Tibial nerve (tissue), 4 donors: Measurements from ENCODE around the gene MIPEP.

ENCODE experiments used
- CTCF ChIP-seq, 5 experiments: fragments of 200-600 bp in 3 of 5; fragments of 450-650 bp in 2 of 5; sonication (generic) in 3 of 5; IDR thresholded peaks; one replicate each; pipeline ENCODE4 v1.5.1; 2016 to 2019; ENCODE audit warnings: antibody characterized with exemption in 5 of 5, mild to moderate bottlenecking in 3 of 5, moderate library complexity in 2 of 5
- EP300 ChIP-seq, 2 donors: sonication (generic); formaldehyde crosslinking; IDR thresholded peaks; one replicate each; pipeline ENCODE4 v1.6.1; 2017; ENCODE audit warnings: antibody characterized with exemption in 2 of 2, mild to moderate bottlenecking in 1 of 2
- POLR2A ChIP-seq, 2 donors: fragments of 450-650 bp; IDR thresholded peaks; one replicate each; pipeline ENCODE4 v1.6.1; 2017; ENCODE audit warnings: antibody characterized with exemption in 2 of 2, mild to moderate bottlenecking in 2 of 2, moderate library complexity in 2 of 2

GRCh38 chr13:23845105-23845725, 44.0 kb downstream of the MIPEP start:
- TF ChIP-seq POLR2A (IDR thresholded peaks at IDR 0.05) (no peak), CTCF (IDR thresholded peaks at IDR 0.05) (no peak), EP300 (IDR thresholded peaks at IDR 0.05) (no peak)
